Urinary bladder (tissue), 4 donors: ENCODE data around the gene SMIM36. TPM values are rescaled to one million over a fixed set of nuclear protein-coding genes. Genes with fewer than 3 reads are reported as not detected.
"Not testable (repeated sequence)": the region's sequence is repeated elsewhere in the genome, so short reads cannot be mapped to it uniquely, and the experiment has no call there.

Experiments
- DNase-seq: peaks from one replicate; pipeline ENCODE4 v3.0.0-alpha.2; 2015; ENCODE audit errors: extremely low spot score
- H3K27ac ChIP-seq: one replicate; pipeline ENCODE4 v1.5.1; 2013; ENCODE audit warnings: low read depth, mild to moderate bottlenecking, moderate library complexity
- H3K36me3 ChIP-seq: one replicate; pipeline ENCODE4 v1.6.1; 2013; ENCODE audit warnings: mild to moderate bottlenecking, moderate library complexity; ENCODE audit not compliant: insufficient read depth
- H3K4me1 ChIP-seq: one replicate; pipeline ENCODE4 v1.6.1; 2013; ENCODE audit warnings: mild to moderate bottlenecking, moderate library complexity; ENCODE audit not compliant: insufficient read depth
- H3K4me3 ChIP-seq: one replicate; pipeline ENCODE4 v1.5.1; 2013; ENCODE audit warnings: low read depth, low read length
- WGBS: extraction: QIAGEN DNeasy Blood & Tissue Kit; methylation state at CpG from one replicate; pipeline ENCODE4 v1.1.7; 2013; 5-methylcytosine and 5-hydroxymethylcytosine counted together
- polyA plus RNA-seq: library from polyadenylated mRNA; stranded (reverse); fragments of 200-250 nt; gene quantifications from one replicate; pipeline ENCODE4 v1.2.3, GENCODE V29; 2013
- total RNA-seq: library from RNA; depleted of rRNA; stranded (reverse); fragments of >200 nt; gene quantifications from one replicate; pipeline ENCODE4 v1.2.3, GENCODE V29; 2014
- donor health status: healthy with polysubstance abuse.
- donor health status: healthy.

SMIM36 gene
- total and polyA plus RNA-seq, 2 donors, result not detected

DNA sequence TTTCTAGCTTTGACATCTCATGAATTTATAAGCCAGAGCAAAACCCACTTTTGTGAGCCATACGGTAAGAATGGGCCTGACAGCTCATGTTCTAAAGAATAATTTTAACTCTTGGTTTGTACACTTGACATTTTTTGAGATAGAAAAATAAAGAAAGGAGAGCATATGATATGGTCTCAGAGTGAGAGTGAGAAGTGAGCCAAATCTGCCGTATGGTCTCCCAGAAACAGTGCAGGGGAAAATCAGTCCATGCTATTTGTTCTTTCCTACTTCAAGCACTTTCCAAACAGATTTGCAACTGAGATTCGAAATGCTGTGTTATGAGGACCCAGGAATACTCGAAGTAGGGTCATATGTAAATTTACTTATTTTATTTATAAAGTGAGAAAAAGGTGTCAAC, 20.9 kb downstream of the SMIM36 start:
- Histone ChIP-seq H3K4me1 (no peaks in the 10 kb centered on the region), H3K4me3 (no peak overlapping the region), H3K36me3 (no peaks in the 10 kb centered on the region), H3K27ac (no peak overlapping the region)
- 81% methylated on average over 4 of the region's 4 CpGs for WGBS
- no peak for DNase-seq

- DNase-seq, result no peak
- 51% methylated on average over 7 of the region's 7 CpGs for WGBS
Observed at GRCh38 chr17:55487695-55488432, 23.4 kb downstream of the SMIM36 start.

DNA sequence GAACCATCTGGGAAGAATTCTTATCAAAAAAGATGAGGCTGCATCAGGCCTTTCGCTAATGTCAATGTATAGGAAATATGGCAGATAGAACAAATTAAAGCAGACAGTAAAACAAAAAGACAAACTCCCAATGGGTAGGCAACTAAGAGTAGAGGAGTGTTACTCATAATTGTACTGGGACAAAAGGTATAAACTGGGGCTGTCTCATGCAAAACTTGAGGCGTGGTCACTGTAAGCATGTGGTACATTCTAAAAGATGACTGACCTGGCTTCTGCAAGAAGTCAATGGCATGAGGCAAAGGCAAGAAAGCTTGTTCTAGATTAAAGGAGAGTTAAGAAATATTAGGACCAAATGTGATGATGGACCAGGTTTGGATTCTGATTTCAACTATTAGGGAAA, 26.7 kb downstream of the SMIM36 start:
- no peaks in the 10 kb centered on the region for H3K4me1 ChIP-seq
- H3K4me3 ChIP-seq, result no peak overlapping the region
- over 99% methylated on average over 2 of the region's 2 CpGs for WGBS
- H3K27ac ChIP-seq, result no peak overlapping the region
- no peak for DNase-seq
- H3K36me3 ChIP-seq, result no peaks in the 10 kb centered on the region

More at GRCh38 chr17:55487695-55488432, 23.4 kb downstream of the SMIM36 start:
- Histone ChIP-seq H3K36me3 (no peaks in the 10 kb centered on the region), H3K4me3 (no peak overlapping the region), H3K4me1 (no peaks in the 10 kb centered on the region), H3K27ac (no peak overlapping the region)

DNA sequence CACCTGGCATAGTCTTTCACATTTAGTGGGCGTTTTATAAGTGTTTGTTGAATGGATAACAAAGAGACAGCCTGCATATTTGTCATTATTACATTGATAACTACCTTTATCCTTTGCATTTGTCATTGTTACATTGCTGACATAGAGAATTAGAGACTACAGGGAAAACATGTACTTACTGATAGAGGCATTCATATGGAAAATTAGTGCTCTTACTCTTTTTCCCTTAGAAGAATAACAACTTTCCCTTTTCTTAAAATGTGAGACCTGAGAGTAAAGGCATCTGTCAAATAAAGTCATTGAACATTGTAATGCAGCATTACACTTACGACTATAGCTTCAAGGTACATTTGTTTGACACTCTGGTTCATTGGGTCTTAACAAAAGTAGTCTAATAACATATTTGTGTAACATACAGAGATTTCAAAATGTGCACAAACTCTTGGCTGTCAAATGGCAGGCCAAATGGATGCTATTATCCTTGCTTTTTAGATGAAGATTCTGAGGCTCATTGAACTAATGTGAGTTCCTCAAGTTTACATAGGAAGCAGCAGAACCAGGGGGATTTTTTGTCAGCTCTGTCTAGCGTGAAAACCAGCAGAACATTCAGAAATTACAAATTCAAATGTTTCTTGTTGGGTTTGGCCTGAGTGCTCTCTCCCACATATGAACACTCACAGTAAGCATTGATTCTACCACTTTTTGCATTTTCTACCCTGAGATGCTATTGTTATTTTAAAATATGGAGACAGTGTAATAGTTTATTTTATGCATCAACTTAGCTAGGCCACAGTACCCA, 28.5 kb downstream of the SMIM36 start:
- Histone ChIP-seq H3K4me3 (no peak overlapping the region), H3K36me3 (no peaks in the 10 kb centered on the region), H3K4me1 (no peaks in the 10 kb centered on the region), H3K27ac (no peak overlapping the region)
- WGBS, result 89% methylated on average over 3 of the region's 3 CpGs
- no peak for DNase-seq

- H3K4me1 ChIP-seq, result no peaks in the 10 kb centered on the region
- H3K4me3 ChIP-seq, result no peak overlapping the region
- no peaks in the 10 kb centered on the region for H3K36me3 ChIP-seq
- no peak overlapping the region for H3K27ac ChIP-seq
- no peak for DNase-seq
Observed at GRCh38 chr17:55480631-55481315, 30.5 kb downstream of the SMIM36 start.

DNA sequence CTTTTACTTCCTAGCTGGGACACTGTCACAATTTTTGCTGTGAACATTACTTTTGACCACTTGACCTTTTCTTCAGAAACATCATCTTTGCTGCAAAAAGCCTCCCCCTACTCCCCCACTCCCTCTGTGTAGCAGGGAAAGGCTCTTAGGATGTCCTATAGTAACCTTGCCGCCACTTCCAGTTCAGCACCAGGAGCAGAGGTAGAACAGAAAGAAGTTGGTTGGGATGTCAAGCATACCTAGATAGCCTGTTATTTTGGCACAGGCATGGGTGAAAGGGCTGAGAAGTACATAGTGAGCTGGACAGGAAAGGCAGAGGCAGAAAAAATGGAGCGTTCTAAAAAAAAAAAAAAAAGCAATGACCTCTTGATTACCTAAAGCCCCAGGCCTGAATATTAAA, 31.3 kb downstream of the SMIM36 start:
- no peak overlapping the region for H3K27ac ChIP-seq
- 91% methylated on average over 2 of the region's 2 CpGs for WGBS
- H3K4me3 ChIP-seq, result no peak overlapping the region
- no peaks in the 10 kb centered on the region for H3K36me3 ChIP-seq
- H3K4me1 ChIP-seq, result no peaks in the 10 kb centered on the region
- DNase-seq, result no peak

DNA sequence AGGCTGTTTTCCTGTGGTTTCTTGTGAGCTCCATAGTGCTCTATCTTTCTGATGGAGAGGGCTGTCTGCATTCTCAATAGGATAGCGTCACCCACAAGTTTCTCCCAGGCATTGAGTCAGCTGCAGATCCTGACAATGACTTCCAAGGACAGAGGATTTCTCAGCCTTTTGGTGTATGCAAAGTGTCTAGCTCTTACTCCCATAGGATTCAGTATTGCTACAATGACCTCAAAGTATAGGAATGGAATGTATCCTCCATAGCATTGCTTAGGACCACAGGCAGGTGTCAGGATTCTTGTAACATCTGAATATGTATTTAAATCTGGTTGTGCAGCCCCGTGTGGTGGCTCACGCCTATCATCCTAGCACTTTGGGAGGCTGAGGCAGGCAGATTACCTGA, 32.3 kb downstream of the SMIM36 start:
- 93% methylated on average over 3 of the region's 3 CpGs for WGBS
- no peak for DNase-seq
- no peak overlapping the region for H3K27ac ChIP-seq
- H3K36me3 ChIP-seq, result no peaks in the 10 kb centered on the region
- no peak overlapping the region for H3K4me3 ChIP-seq
- no peaks in the 10 kb centered on the region for H3K4me1 ChIP-seq

- WGBS, result 66% methylated on average over 7 of the region's 7 CpGs
- no peak overlapping the region for H3K4me3 ChIP-seq
- no peaks in the 10 kb centered on the region for H3K4me1 ChIP-seq
- no peaks in the 10 kb centered on the region for H3K36me3 ChIP-seq
- DNase-seq, result no peak
- H3K27ac ChIP-seq, result no peak overlapping the region
Observed at GRCh38 chr17:55466671-55467070, 44.6 kb downstream of the SMIM36 start.

- DNase-seq, H3K4me1 ChIP-seq, H3K4me3 ChIP-seq, H3K27ac ChIP-seq, H3K36me3 ChIP-seq: not testable (repeated sequence)
- 88% methylated on average over 4 of the region's 4 CpGs for WGBS
Observed at GRCh38 chr17:55465771-55466170, 45.5 kb downstream of the SMIM36 start.

DNA sequence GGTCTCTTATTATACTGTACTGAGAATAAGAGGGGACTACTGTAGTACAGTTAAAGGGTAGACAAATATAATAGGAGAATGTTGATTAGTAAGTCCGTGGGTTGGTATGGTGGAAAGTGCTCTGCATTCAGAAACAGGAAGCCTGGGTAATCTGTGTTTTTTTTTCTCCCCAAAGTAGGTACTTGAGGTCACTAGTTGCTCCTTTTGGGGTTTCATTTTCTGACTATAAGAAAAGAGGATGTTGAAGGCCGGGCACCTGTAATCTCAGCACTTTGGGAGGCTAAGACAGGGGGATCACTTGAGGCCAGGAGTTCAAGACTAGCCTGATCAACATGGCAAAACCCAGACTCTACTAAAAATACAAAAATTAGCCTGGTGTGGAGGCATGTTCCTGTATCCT, 47.7 kb downstream of the SMIM36 start:
- no peak for DNase-seq
- no peak overlapping the region for H3K27ac ChIP-seq
- 70% methylated on average over 2 of the region's 2 CpGs for WGBS
- H3K36me3 ChIP-seq, result no peaks in the 10 kb centered on the region
- H3K4me1 ChIP-seq, result no peaks in the 10 kb centered on the region
- no peak overlapping the region for H3K4me3 ChIP-seq

DNA sequence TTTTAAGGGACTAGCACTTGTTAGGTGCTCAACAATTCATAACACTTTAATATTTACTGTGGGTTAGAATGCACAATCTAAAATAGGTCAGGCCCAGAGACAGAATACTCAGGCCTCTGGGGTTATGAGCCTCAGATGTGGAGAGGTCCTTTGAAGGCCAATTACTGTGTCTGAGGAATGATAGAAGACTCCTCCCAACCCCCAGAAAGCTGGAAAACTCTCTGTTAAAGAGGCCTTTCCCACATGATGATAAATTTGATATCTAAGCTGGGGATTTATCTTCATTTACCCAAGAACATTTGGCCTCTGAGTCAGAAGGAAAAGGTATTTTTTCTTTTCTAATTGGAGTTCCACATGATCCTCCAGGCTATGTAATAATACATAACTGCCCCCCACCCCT, 48.5 kb downstream of the SMIM36 start:
- no peak overlapping the region for H3K27ac ChIP-seq
- DNase-seq, result no peak
- H3K4me3 ChIP-seq, result no peak overlapping the region
- H3K36me3 ChIP-seq, result no peaks in the 10 kb centered on the region
- no peaks in the 10 kb centered on the region for H3K4me1 ChIP-seq

- H3K4me3 ChIP-seq, result no peak overlapping the region
- no peaks in the 10 kb centered on the region for H3K4me1 ChIP-seq
- H3K27ac ChIP-seq, result no peak overlapping the region
- 78% methylated on average over 1 of the region's 1 CpG for WGBS
- no peaks in the 10 kb centered on the region for H3K36me3 ChIP-seq
- DNase-seq, result no peak
Observed at GRCh38 chr17:55462234-55462633, 49.0 kb downstream of the SMIM36 start.

GRCh38 chr17:55458978-55459377, 52.3 kb downstream of the SMIM36 start:
- 89% methylated on average over 7 of the region's 7 CpGs for WGBS
- no peak for DNase-seq
- H3K4me3 ChIP-seq, result no peak overlapping the region
- no peak overlapping the region for H3K27ac ChIP-seq
- H3K4me1 ChIP-seq, result no peaks in the 10 kb centered on the region
- H3K36me3 ChIP-seq, result no peaks in the 10 kb centered on the region
